Ishikawa (cell line): ENCODE measurements around the gene EMP2.

ENCODE experiments used
- CEBPB ChIP-seq: IDR thresholded peaks from 2 replicates; pipeline ENCODE4 v1.6.1; 2012
- CREB1 ChIP-seq: IDR thresholded peaks from 2 replicates; pipeline ENCODE4 v1.6.1; 2012; ENCODE audit warnings: low read depth
- EGR1 ChIP-seq: IDR thresholded peaks from 2 replicates; pipeline ENCODE4 v1.6.1; 2012
- EP300 ChIP-seq: IDR thresholded peaks from 2 replicates; pipeline ENCODE4 v1.6.1; 2012; ENCODE audit warnings: borderline replicate concordance
- FOXM1 ChIP-seq: IDR thresholded peaks from 2 replicates; pipeline ENCODE4 v1.6.1; 2012; ENCODE audit warnings: low read depth, borderline replicate concordance
- MAX ChIP-seq: IDR thresholded peaks from 2 replicates; pipeline ENCODE4 v1.6.1; 2012
- NFIC ChIP-seq: IDR thresholded peaks from 2 replicates; pipeline ENCODE4 v1.6.1; 2012
- RAD21 ChIP-seq: IDR thresholded peaks from 2 replicates; pipeline ENCODE4 v1.6.1; 2012; ENCODE audit warnings: low read depth
- TAF1 ChIP-seq: IDR thresholded peaks from 2 replicates; pipeline ENCODE4 v1.6.1; 2012; ENCODE audit warnings: low read depth, mild to moderate bottlenecking
- TCF12 ChIP-seq: IDR thresholded peaks from 2 replicates; pipeline ENCODE4 v1.6.1; 2012; ENCODE audit warnings: low read depth
- TEAD4 ChIP-seq: IDR thresholded peaks from 2 replicates; pipeline ENCODE4 v1.6.1; 2012
- USF1 ChIP-seq: IDR thresholded peaks from 2 replicates; pipeline ENCODE4 v1.6.1; 2012
- YY1 ChIP-seq: IDR thresholded peaks from 2 replicates; pipeline ENCODE4 v1.6.1; 2012; ENCODE audit warnings: low read depth
- ZBTB7A ChIP-seq: IDR thresholded peaks from 2 replicates; pipeline ENCODE4 v1.6.1; 2012; ENCODE audit warnings: low read depth
- TF ChIP-seq, protein P1 (sequence below): IDR thresholded peaks from 2 replicates; pipeline ENCODE4 v1.6.1; 2012; ENCODE audit warnings: low read depth, mild to moderate bottlenecking

The EMP2 gene

DNA sequence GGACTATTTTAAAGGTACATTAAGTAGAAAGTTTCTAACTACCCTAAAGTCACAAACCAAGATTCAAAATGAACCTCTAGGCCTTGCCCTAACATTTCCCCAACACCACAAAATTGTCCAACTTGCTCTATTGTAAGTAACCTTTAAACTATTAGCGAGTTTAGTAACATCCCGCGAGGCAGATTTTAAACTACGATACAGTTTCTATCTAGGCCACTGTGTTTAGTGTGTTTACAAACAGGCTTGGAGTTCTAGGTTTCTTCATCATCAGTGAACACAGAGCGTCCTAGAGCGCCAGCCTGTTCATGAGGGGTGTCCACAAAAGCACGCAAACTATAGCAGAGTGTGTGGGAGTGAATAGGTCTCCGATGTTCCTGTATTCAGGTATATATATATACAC is 51.8 kb downstream of the EMP2 start:
- TF ChIP-seq TCF12 (no peak), YY1 (no peak), CEBPB (no peak), MAX (no peak), EP300 (no peak), EGR1 (no peak), NFIC (no peak), USF1 (no peak), TEAD4 (no peak), ZBTB7A (no peak), RAD21 (no peak), CREB1 (no peak), FOXM1 (no peak), TAF1 (no peak)
- TF ChIP-seq, protein P1, sequence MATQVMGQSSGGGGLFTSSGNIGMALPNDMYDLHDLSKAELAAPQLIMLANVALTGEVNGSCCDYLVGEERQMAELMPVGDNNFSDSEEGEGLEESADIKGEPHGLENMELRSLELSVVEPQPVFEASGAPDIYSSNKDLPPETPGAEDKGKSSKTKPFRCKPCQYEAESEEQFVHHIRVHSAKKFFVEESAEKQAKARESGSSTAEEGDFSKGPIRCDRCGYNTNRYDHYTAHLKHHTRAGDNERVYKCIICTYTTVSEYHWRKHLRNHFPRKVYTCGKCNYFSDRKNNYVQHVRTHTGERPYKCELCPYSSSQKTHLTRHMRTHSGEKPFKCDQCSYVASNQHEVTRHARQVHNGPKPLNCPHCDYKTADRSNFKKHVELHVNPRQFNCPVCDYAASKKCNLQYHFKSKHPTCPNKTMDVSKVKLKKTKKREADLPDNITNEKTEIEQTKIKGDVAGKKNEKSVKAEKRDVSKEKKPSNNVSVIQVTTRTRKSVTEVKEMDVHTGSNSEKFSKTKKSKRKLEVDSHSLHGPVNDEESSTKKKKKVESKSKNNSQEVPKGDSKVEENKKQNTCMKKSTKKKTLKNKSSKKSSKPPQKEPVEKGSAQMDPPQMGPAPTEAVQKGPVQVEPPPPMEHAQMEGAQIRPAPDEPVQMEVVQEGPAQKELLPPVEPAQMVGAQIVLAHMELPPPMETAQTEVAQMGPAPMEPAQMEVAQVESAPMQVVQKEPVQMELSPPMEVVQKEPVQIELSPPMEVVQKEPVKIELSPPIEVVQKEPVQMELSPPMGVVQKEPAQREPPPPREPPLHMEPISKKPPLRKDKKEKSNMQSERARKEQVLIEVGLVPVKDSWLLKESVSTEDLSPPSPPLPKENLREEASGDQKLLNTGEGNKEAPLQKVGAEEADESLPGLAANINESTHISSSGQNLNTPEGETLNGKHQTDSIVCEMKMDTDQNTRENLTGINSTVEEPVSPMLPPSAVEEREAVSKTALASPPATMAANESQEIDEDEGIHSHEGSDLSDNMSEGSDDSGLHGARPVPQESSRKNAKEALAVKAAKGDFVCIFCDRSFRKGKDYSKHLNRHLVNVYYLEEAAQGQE = no peak

- no peak for TF ChIP-seq TEAD4
- no peak for TF ChIP-seq EP300
- no peak for TF ChIP-seq RAD21
- no peak for TF ChIP-seq CREB1
- no peak for TF ChIP-seq NFIC
- TF ChIP-seq CEBPB = no peak
- no peak for TF ChIP-seq FOXM1
- TF ChIP-seq YY1 = no peak
- no peak for TF ChIP-seq EGR1
- no peak for TF ChIP-seq TAF1
These were observed 53.4 kb downstream of the EMP2 start for GRCh38 chr16:10526962-10527361.

- TF ChIP-seq EGR1 (no peak), CREB1 (no peak), YY1 (no peak), RAD21 (no peak), TAF1 (no peak), FOXM1 (no peak), NFIC (no peak), ZBTB7A (no peak), CEBPB (no peak)
- TF ChIP-seq, protein P1 = no peak
These were observed 55.1 kb downstream of the EMP2 start for GRCh38 chr16:10525214-10525825.

DNA sequence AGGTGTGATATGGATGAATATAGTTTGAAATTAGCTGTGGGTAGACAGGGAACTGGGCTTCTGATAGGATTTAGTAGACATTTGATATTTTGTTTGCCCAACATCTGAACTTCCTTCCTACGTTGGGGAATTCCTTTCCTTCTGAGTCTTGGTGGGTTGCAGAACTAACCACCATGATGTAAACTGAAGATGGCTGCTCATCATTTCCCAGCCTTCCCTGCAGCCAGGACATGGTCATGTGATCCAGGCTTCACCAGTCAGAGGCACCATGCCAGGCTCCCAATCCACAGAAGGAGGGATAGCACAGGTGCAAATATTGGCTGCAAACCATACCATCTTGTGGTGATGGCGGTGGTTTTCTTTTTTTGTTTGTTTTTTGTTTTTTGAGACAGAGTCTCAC is 57.4 kb downstream of the EMP2 start:
- TF ChIP-seq USF1 = peak; percentile 69
- TF ChIP-seq EGR1 = no peak
- TF ChIP-seq, protein P1 = no peak

DNA sequence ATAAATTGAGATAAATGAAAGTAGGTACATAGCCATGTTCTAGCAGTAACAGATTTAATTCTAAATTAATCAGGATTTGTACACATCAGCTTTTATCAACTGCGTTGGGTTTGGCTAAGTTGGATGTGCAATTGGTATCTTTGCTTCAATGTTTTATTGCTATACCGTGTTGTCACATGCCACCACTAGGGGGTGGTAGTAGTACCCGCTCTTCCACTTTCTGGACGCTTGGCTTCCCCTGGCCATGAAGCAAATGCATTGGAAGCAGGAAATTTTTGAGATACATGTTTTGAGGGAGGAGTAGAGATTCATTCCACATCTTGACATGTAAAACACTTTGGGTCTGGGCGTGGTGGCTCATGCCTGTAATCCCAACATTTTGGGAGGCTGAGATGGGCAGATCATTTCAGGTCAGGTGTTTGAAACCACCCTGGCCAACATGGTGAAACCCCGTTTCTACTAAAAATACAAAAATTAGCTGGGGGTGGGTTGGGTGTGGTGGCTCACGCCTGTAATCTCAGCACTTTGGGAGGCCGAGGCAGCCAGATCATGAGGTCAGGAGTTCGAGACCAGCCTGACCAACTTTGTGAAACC is 58.6 kb downstream of the EMP2 start:
- TF ChIP-seq RAD21 (peak; percentile 90), USF1 (0 out of 2 replicates have a peak, but pooled peaks have one; percentile 20), CEBPB (no peak)
